AG08395 (cell line): ENCODE data around the gene SORCS1.
"Not testable (repeated sequence)": the region's sequence is repeated elsewhere in the genome, so short reads cannot be mapped to it uniquely, and the experiment has no call there.

Experiments
- DNase-seq: peaks from one replicate; pipeline ENCODE4 v3.0.0; 2012; ENCODE audit warnings: mixed read lengths, low spot score

The SORCS1 gene

DNA sequence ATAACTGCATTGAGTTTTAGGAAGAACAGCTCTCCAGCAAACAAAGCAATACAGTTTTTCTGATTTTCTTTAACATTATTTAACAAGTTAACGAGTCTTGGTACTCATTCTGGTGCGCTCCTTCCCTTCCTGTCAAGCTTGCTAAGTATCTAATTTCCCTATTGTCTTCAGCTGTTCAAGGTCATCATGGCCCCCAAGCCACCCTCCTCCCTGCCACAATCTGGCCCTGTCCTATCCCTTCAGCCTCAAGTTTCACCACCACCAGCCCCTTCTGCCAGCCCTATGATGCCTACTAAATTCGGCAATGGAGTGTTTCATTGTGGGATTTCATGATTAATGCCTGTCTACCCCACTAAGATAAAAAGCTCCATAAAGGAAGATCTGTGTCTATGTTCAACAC lies 121.0 kb downstream of the SORCS1 start:
- no peak for DNase-seq

DNA sequence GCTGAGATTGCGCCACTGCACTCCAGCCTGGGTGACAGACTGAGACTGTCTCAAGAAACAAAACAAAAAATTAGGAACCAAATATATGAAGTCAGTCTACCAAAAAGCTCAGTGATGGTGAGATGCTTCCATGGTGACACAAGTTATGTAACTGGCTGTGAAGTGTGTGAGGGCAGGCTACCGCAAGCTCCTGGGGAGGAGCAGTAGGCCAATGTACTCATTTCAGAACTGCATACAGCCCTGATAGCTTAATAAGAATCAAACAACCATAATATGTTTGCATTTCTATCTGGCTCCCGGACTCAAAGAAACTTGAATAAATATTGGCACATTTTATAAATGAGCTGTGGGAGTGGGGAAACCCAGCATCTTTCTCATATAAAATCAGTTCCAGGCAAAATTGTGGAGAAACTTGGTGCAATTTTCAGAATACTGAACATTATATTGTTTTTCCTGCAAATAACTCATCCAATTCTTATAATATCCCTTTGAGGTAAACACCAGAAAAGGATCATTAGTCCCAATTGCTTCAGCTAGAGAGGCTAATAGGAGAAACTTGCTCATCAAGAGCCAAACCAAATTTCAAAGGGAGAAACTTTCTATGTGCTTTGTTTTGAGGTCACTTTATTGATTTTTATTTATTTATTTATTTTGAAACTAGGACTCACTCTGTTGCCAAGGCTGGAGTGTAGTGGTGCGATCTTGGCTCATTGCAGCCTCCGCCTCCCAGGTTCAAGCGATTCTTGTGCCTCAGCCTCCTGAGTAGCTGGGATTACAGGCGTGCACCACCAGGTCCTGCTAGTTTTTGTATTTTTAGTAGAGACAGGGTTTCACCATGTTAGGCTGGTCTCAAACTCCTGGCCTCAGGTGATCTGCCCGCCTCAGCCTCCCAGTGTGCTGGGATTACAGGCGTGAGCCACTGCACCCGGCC lies 127.0 kb downstream of the SORCS1 start:
- no peak for DNase-seq

DNA sequence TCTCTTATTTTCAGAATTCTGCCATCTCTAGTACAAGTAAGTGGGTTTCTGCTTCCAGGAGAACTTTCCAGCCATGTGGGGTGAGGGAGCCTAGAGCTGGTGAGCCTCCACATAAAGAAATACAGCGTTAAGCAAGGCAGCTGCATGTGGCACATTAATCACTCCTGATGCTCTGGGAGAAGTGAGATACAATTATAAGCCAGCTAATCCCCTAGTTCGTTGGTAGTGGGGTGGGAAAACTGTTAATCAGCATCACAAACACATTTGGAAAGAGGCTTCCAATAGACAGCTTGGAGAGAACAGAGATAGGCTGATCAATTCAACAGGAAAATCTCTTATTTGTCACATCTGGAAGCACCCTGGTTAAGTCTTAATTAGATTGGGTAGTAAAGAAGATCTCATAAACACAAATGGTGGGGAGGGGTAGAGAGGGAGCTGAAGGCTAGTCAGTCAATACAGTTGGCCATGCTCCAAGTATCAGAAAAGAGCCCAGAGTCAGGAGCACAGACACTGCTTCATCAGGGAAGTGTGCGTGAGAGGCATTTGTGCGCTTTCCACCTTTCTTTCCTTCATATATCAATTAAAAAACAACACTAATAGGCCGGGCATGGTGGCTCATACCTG lies 130.6 kb downstream of the SORCS1 start:
- DNase-seq: no peak

DNA sequence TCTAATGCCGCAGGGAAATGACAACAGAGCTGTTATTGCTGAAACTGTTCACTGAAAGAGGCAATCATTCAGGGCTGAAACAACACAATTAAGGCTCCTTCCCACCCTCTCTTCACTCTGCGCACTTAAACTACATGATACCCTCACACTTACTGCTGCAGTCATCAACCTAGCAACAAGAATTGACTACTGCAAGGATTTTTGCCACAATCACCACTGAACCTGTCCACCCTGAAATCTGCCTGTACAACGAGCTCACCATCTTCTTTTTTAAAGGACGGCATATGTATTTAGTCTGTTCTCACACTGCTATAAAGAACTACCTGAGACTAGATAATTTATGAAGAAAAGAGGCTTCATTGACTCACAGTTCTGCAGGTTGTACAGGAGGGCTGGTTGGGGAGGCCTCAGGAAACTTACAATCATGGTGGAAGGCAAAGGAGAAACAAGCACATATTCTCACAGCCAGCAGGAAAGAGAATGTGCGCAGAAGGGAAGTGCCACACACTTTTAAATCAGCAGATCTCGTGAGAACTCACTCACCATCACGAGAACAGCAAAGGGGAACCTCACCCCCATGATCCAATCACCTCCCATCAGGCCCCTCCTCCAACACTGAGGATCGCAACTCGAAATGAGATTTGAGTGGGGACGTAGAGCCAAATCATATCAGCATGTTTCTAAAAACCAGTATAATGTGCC lies 131.7 kb downstream of the SORCS1 start:
- DNase-seq: no peak

DNA sequence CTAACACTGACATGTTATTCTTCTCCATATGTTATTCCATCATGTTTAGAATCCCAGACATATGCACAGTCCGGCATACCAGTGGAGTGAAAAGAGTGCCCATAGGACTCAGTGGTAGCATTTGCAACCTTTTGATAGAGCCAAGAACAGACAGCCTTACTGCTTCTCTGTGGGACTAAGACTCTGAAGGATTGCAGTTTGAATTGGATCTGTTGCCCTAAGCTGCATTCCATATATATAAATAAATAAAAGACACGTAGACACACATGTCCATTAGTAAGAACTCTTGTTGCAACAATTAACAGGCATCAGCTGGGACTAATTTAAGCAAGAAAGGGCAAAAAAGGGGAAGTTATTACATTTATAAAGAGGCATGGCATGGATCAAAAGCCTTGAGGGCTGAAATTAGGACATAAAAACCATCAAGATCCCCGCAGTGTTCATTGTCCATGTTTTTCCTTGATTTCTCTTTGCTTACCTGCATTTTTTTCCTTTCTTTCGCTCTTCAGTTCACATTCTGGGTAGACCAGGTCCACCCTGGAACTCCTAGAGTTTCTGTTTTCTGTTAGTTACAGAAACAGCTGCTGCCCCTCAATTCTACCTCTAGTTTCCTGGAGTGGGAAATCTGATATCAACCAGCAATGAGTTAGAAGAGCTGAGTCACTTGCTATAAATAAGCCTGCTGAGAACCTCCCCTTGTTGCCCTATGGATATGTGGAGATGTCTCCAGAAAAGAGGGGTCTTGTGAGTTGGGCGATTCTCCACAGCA lies 132.4 kb downstream of the SORCS1 start:
- DNase-seq: no peak

DNA sequence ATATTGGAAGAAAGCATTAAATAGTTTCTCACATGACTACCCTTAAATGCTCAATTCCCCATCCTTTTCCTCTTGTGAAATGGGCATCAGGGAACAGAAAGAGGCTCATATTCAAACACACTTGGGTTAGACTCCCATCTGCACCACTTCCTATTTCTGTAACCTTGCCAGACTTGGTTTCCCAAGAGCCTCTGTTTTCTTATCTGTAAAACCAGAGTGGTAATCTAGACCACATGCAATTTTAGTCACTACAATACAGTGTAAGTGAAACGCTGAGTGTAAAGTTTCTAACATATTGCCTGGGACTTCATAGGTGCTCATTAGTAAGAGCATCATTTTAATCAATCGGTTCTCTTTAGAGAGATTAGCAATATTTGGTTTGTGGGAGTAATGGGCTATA lies 136.3 kb downstream of the SORCS1 start:
- no peak for DNase-seq

DNA sequence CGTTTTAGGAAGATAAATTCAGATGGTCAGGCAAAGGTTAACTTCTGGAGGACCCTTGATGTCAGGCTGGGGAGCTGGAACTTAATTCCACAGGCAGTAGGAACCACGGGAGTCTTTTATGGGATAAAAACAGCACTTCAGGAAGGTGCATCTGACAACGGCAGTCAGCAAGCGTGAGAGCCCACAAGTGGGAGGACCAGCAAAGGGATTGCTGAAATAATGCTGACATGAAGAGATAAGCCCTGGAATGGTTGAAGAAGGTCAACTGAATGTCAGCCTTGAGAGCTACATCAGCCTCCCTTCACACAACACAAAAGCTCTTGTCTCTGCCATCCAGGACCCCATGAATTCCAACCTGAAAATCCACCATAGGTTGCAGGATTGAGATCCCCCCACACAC lies 138.8 kb downstream of the SORCS1 start:
- DNase-seq: no peak

DNA sequence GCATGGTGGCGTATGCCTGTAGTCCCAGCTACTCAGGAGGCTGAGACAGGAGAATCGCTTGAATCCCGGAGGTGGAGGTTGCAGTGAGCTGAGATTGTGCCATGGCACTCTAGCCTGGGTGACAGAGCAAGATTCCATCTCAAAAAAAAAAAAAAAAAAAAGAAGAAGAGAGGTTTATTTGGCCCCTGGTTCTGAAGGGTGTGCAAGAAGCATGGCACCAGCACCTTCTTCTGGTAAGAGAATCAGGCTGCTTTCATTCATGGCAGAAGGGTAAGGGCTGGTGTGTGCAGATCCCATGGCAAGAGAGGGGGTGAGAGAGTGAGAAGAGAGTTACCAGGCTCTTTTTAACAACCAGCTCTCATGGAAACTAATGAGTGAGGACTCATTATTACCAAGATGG lies 140.5 kb downstream of the SORCS1 start:
- not testable (repeated sequence) for DNase-seq

DNA sequence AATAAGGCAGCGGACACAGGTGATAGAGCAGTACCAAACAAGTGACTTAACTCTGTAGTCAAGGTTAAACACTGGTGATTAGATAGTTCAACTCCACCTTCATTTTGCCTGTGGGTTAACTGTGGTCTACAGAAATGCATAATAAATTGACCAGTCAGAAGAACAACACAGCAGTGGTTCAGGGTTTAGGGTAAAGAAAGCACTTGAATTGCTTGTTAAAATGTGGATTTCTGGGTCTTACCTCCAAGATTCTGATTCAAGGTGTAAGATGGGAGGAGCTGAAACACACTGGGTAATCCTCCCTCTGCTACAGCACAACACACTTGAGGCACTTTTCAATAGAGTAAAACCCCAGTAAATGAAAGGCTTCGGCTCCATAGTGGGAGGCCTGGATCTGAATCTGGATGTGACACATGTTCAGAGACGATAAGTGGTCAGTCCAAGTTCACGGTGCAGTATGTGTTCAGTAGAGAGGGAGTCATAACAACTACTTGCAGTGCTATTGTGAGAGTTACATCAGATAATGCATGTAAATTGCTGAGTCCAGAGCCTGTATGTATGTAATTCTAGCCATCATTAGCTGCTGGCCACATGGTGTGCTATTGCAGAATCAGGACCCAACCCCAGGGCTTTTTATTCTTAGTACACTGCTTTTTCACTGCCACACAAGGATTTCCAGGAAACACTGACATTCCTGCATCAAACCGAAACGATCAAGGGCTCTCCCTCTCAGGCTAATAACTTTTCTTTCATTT lies 141.7 kb downstream of the SORCS1 start:
- DNase-seq: no peak

DNA sequence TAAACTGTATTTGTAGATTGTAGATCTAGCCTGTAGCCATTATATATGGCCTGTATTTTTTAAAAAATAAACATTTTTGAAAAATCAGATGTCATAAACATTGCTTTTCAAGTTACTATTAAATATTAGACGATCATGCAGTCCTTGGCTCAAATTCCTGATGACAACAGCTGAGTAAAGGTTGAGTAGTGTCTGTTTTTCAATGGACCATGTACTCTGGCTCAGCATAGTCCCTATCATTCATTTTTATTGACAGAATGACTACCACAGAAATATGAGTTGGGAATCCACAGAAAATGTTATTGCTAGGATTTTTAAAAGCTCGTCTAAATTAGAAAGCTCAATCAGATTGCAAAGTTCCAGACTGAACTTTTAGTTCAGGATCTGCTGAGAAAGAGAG lies 145.4 kb downstream of the SORCS1 start:
- no peak for DNase-seq

DNA sequence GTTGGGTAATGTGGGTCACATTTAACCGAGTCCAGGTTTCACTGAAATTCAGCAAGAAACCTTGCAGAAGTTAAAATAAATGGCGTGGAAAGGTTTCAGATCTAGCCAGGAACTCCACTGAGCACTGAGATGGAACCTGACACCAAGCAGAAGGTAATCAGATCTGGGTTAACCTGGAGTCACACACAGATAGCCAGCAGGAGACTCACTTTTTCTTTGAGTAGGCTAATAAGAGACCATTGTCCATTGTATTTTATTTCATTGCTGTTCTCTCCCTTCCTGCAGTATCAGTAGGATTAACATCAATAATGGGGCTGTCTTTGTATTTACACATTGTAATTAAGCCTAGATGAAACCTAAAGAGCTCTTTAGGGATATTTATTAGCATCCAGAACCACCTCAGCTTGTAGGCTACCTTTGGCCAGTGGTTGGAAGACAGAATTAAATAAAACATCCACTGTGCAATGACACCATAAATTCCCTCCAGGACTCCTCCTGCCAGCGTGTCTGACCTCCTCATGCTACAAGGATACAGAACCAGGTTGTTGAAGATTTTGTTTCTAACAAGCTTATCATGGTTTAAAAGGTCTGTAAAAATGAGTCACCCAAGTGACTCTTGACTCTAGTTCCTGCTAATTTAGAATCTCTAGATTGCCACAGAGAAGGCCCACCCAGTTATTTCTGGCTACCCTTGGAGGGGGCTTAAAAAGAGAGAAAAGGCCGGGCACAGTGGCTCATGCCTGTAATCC lies 151.1 kb downstream of the SORCS1 start:
- no peak for DNase-seq

DNA sequence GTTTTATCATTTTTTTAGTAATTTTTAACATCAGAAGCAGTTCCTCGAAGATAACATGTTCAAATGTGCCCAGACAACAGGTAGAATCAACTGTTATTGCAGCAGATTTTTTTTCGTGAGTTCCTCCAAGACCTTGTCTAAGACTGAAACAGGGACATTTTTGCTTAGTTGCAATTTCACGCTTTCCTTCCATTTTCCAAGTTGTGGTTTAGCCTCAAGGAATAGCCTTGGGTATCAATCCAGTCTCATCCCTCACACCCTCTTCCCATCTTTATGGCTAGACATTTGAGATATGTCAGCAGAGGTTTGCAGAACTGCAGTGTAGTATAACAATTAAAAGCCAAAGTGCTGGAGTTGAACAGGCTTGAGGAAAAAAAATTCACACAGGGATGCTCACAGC lies 152.5 kb downstream of the SORCS1 start:
- DNase-seq: no peak

DNA sequence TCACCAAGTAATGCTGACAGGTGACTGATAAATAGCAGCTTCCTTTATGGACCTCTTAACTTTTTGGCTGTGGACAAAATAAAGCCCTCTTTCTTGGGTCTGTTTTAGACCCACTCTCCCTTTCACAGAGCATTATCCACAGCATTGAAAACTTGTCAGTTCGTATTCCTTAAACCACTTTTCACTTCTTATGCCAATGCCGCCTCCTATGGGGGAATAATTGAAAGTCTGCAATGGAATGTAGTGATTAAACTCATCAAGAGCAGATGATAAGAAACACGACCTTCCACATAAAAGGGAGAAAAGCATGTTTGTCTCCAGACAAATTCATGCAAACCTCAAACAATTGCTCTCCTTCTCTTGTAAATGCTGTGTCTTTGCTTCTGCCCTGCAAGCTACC lies 153.4 kb downstream of the SORCS1 start:
- no peak for DNase-seq

DNA sequence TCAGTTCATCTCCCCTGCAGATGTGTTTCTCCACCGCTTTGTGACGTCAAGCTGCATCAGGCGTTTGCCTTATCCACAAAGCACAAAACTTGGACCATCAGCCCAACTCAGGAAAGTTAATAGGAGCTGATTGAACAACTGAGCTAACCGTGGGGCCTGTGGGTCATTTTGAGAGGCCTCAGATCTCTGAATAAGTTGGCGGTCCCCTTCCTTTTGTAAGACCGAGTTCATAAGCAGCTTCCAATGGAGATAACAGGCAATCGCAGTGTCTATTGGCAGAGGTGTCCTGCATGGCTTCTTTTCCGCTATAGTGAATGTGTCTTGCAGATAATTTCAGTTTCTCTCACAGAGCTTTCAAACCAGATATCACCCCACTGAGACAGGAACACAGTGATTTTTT lies 154.0 kb downstream of the SORCS1 start:
- no peak for DNase-seq

DNA sequence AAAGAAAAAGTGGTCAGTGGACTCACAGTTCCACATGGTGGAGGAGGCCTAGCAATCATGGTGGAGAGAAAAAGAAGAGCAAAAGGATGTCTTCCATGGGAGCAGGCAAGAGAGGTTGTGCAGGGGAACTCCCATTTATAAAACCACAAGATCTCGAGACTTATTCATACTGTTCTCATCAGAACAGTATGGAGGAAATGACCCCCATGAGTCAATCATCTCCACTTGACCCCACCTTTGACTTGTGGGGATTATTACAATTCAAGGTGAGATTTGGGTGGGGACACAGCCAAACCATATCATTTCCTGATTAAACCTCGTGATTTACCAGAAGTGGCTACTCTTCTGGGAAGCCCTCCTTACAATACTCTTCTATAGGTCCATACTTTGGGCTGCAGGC lies 160.1 kb downstream of the SORCS1 start:
- no peak for DNase-seq

DNA sequence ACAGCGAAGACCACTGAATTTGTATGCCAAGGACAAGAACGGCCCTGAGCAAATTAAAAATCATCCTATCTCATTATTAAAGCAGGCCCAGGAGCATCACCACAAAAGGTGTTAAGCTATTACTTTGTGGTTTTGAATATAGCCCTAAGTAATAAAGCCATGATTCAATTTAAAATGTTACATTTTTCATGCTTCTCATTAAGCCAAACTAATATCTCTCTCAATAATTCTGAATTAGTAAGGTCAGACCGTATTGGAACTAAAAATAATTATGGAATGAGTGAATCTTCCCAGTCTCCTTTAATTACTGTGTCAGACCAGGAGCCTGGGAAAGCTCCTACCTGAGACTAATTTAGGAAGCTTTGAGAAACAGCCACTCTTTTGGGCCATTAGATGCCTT lies 162.4 kb downstream of the SORCS1 start:
- no peak for DNase-seq

DNA sequence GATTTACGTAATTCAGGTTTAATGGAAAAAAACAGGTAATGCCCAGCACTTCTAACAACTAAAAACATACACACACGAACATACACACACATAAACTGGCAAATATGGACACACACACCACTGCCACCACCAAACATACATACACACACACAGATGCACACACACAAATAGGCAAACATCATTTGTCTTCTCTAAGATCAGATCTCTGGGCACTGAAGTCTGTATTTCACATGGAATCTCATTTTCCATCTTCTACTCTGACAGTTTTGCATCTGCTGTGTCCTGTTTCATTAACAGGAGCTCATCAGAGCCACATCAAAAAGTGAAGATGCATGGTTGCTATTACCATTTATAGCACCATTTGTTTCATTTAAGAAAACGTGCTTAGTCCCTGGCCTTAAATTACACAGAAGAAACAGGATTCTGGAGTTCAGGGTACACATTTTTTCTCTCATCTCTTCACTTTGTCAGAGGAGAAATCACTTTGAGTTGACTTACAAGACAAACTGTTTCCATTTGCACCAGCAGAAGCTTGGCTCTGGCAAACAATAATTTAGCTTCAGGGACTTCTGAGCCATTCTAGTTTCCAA lies 165.3 kb downstream of the SORCS1 start:
- no peak for DNase-seq

DNA sequence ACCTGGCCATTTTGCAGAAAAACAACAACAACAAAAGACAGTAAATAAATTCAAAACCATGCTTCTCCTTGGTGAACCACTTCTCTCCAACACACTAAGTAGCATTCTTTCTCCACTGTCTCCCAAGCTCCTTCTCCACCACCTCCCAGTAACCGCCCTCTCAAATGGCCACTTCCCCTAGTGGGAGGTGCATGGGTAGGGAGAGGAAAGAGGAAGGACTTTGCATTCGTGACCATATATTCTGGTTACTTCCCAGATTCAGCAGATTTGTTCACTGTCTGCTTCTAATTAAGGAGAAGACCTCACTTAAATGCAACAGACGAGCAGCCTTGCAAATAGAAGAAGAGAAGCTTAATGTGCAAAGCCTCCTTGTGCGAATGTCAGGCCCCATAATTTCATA lies 166.8 kb downstream of the SORCS1 start:
- DNase-seq: no peak

DNA sequence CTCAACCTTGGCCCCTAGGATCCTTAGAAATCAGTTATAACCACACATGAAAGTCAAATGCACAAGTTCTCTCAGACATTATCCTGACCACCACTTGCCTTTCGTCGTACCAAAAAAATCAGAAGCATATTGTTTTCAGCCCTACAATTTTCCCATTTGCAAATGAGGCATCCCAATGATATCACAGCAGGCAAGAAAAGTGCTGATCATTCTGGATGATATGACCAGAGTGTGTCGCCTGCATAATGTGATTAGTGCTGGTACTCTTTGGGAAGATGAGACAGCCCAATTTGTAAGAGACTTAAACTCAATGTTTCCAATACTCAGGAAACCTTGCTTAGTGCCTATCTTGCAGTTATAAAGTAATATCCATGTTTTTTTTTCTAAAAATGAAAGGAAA lies 168.0 kb downstream of the SORCS1 start:
- DNase-seq: no peak

DNA sequence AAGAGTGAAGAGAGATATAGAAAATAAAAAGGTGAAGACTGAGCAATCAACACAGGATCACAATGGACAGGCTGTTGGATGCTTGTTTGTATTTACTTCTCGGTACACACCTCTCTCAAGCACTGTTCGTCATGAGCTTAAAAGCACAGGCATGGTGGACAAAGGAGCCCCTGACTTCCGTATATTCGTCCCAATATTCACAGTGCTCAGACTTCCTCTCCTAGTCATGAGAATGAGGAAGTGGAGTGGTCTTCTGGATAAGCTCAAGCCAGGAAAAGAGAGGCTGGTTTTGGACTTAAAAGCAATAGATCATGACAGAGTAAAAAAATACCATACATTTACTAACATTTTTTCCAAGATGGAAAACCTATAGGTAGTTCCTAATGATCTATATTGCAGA lies 172.5 kb downstream of the SORCS1 start:
- no peak for DNase-seq
